ENCODE data around the gene PRKCB. TPM values are rescaled to one million over a fixed set of nuclear protein-coding genes. Genes with fewer than 3 reads are reported as not detected.

The PRKCB gene
- total and polyA plus RNA-seq, 4 donors, result 1.6 to 9.4 (median 4.0) TPM

DNA sequence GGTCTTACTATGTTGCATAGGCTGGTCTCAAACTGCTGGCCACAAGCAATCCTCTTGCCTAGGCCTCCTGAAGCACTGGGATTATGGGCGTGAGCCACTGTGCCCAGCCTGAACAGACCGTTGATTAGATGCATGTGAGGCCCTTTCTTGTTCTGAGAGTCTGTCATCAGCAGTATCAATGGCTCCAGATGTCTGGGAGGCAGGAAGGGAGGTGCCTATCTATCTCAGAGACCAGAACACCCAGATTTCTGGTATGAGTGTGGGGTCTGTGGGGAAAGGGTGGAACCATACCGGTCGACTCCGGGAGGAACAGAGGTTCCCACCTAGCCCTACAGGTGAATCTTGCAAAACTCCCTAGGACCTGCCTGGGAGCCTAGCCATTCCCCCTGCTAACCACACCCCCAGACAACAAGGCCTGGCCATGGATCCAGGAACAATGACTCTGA, 71.7 kb downstream of the PRKCB start:
- TF ChIP-seq, protein P1, sequence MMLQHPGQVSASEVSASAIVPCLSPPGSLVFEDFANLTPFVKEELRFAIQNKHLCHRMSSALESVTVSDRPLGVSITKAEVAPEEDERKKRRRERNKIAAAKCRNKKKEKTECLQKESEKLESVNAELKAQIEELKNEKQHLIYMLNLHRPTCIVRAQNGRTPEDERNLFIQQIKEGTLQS (IDR thresholded peaks at IDR 0.05), result no peak
- no peak for TF ChIP-seq EGR1 (IDR thresholded peaks at IDR 0.05; ENCODE audit: low read depth in 2 of 2)
- H3K36me3 ChIP-seq (ENCODE audit: control insufficient read depth in 4 of 4, insufficient read depth in 3 of 4, low read depth in 1 of 4, low read length in 3 of 4), result no peaks in the 10 kb centered on the region
- 62% methylated on average over 5 of the region's 5 CpGs for WGBS
- no peaks in the 10 kb centered on the region for H3K9me3 ChIP-seq (ENCODE audit: control insufficient read depth in 4 of 4, low read length in 3 of 4)
- H3K9ac ChIP-seq (ENCODE audit: low read depth in 1 of 2, low read length in 2 of 2), result no peak overlapping the region
- peaks cover 0 to 1% (median 0%) of the 10 kb centered on the region in 4 donors for H3K4me1 ChIP-seq (ENCODE audit: control insufficient read depth in 4 of 4, insufficient read depth in 4 of 4, low read length in 3 of 4)
- H3K27ac ChIP-seq (ENCODE audit: low read depth in 1 of 2, low read length in 2 of 2), result no peak overlapping the region
- H3K27me3 ChIP-seq (ENCODE audit: control insufficient read depth in 4 of 4, insufficient read depth in 4 of 4, low read length in 3 of 4), result peaks cover 0 to 2% (median 0%) of the 10 kb centered on the region in 4 donors
- no peak overlapping the region for H3K4me3 ChIP-seq (ENCODE audit: low read depth in 1 of 3, low read length in 3 of 3)
- no peak for DNase-seq (ENCODE audit: low spot score)

GRCh38 chr16:23907903-23908302, 72.1 kb downstream of the PRKCB start:
- WGBS, result 55% methylated on average over 7 of the region's 7 CpGs
- Histone ChIP-seq H3K4me3 (ENCODE audit: low read depth in 1 of 3, low read length in 3 of 3) (no peak overlapping the region), H3K9me3 (ENCODE audit: control insufficient read depth in 4 of 4, low read length in 3 of 4) (no peaks in the 10 kb centered on the region), H3K36me3 (ENCODE audit: control insufficient read depth in 4 of 4, insufficient read depth in 3 of 4, low read depth in 1 of 4, low read length in 3 of 4) (no peaks in the 10 kb centered on the region), H3K4me1 (ENCODE audit: control insufficient read depth in 4 of 4, insufficient read depth in 4 of 4, low read length in 3 of 4) (peaks cover 0 to 1% (median 0%) of the 10 kb centered on the region in 4 donors), H3K9ac (ENCODE audit: low read depth in 1 of 2, low read length in 2 of 2) (no peak overlapping the region), H3K27me3 (ENCODE audit: control insufficient read depth in 4 of 4, insufficient read depth in 4 of 4, low read length in 3 of 4) (peaks cover 0 to 2% (median 0%) of the 10 kb centered on the region in 4 donors), H3K27ac (ENCODE audit: low read depth in 1 of 2, low read length in 2 of 2) (no peak overlapping the region)
- DNase-seq (ENCODE audit: low spot score), result no peak
- TF ChIP-seq, protein P2, sequence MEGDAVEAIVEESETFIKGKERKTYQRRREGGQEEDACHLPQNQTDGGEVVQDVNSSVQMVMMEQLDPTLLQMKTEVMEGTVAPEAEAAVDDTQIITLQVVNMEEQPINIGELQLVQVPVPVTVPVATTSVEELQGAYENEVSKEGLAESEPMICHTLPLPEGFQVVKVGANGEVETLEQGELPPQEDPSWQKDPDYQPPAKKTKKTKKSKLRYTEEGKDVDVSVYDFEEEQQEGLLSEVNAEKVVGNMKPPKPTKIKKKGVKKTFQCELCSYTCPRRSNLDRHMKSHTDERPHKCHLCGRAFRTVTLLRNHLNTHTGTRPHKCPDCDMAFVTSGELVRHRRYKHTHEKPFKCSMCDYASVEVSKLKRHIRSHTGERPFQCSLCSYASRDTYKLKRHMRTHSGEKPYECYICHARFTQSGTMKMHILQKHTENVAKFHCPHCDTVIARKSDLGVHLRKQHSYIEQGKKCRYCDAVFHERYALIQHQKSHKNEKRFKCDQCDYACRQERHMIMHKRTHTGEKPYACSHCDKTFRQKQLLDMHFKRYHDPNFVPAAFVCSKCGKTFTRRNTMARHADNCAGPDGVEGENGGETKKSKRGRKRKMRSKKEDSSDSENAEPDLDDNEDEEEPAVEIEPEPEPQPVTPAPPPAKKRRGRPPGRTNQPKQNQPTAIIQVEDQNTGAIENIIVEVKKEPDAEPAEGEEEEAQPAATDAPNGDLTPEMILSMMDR (IDR thresholded peaks at IDR 0.05; ENCODE audit: low read depth, low read length, missing input control), result no peak
- TF ChIP-seq RAD21 (IDR thresholded peaks at IDR 0.05) (no peak), RXRA (IDR thresholded peaks at IDR 0.05) (no peak), SP1 (IDR thresholded peaks at IDR 0.05) (no peak), TAF1 (conservative IDR thresholded peaks at IDR 0.05) (no peak), FOXA1 (IDR thresholded peaks at IDR 0.05) (no peak)
- TF ChIP-seq, protein P3, sequence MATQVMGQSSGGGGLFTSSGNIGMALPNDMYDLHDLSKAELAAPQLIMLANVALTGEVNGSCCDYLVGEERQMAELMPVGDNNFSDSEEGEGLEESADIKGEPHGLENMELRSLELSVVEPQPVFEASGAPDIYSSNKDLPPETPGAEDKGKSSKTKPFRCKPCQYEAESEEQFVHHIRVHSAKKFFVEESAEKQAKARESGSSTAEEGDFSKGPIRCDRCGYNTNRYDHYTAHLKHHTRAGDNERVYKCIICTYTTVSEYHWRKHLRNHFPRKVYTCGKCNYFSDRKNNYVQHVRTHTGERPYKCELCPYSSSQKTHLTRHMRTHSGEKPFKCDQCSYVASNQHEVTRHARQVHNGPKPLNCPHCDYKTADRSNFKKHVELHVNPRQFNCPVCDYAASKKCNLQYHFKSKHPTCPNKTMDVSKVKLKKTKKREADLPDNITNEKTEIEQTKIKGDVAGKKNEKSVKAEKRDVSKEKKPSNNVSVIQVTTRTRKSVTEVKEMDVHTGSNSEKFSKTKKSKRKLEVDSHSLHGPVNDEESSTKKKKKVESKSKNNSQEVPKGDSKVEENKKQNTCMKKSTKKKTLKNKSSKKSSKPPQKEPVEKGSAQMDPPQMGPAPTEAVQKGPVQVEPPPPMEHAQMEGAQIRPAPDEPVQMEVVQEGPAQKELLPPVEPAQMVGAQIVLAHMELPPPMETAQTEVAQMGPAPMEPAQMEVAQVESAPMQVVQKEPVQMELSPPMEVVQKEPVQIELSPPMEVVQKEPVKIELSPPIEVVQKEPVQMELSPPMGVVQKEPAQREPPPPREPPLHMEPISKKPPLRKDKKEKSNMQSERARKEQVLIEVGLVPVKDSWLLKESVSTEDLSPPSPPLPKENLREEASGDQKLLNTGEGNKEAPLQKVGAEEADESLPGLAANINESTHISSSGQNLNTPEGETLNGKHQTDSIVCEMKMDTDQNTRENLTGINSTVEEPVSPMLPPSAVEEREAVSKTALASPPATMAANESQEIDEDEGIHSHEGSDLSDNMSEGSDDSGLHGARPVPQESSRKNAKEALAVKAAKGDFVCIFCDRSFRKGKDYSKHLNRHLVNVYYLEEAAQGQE (IDR thresholded peaks at IDR 0.05), result no peak

- Histone ChIP-seq H3K27ac (ENCODE audit: low read depth in 1 of 2, low read length in 2 of 2) (no peak overlapping the region), H3K4me3 (ENCODE audit: low read depth in 1 of 3, low read length in 3 of 3) (no peak overlapping the region), H3K9ac (ENCODE audit: low read depth in 1 of 2, low read length in 2 of 2) (no peak overlapping the region), H3K9me3 (ENCODE audit: control insufficient read depth in 4 of 4, low read length in 3 of 4) (no peaks in the 10 kb centered on the region), H3K27me3 (ENCODE audit: control insufficient read depth in 4 of 4, insufficient read depth in 4 of 4, low read length in 3 of 4) (no peaks in the 10 kb centered on the region), H3K36me3 (ENCODE audit: control insufficient read depth in 4 of 4, insufficient read depth in 3 of 4, low read depth in 1 of 4, low read length in 3 of 4) (no peaks in the 10 kb centered on the region), H3K4me1 (ENCODE audit: control insufficient read depth in 4 of 4, insufficient read depth in 4 of 4, low read length in 3 of 4) (peaks cover 0 to 1% (median 0%) of the 10 kb centered on the region in 4 donors)
- 74% methylated on average over 9 of the region's 9 CpGs for WGBS
- no peak for DNase-seq (ENCODE audit: low spot score)
- TF ChIP-seq FOXA1 (IDR thresholded peaks at IDR 0.05), result no peak
- TF ChIP-seq EGR1 (IDR thresholded peaks at IDR 0.05; ENCODE audit: low read depth in 2 of 2), result no peak
- TF ChIP-seq, protein P4, sequence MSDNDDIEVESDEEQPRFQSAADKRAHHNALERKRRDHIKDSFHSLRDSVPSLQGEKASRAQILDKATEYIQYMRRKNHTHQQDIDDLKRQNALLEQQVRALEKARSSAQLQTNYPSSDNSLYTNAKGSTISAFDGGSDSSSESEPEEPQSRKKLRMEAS (IDR thresholded peaks at IDR 0.05), result no peak
- TF ChIP-seq FOXA2 (IDR thresholded peaks at IDR 0.05), result no peak
- TF ChIP-seq, protein P1 (IDR thresholded peaks at IDR 0.05), result no peak
- no peak for TF ChIP-seq SP1 (IDR thresholded peaks at IDR 0.05)
- TF ChIP-seq RXRA (IDR thresholded peaks at IDR 0.05), result no peak
- TF ChIP-seq TAF1 (conservative IDR thresholded peaks at IDR 0.05), result no peak
- TF ChIP-seq, protein P5, sequence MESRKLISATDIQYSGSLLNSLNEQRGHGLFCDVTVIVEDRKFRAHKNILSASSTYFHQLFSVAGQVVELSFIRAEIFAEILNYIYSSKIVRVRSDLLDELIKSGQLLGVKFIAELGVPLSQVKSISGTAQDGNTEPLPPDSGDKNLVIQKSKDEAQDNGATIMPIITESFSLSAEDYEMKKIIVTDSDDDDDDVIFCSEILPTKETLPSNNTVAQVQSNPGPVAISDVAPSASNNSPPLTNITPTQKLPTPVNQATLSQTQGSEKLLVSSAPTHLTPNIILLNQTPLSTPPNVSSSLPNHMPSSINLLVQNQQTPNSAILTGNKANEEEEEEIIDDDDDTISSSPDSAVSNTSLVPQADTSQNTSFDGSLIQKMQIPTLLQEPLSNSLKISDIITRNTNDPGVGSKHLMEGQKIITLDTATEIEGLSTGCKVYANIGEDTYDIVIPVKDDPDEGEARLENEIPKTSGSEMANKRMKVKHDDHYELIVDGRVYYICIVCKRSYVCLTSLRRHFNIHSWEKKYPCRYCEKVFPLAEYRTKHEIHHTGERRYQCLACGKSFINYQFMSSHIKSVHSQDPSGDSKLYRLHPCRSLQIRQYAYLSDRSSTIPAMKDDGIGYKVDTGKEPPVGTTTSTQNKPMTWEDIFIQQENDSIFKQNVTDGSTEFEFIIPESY (IDR thresholded peaks at IDR 0.05), result no peak
Observed at GRCh38 chr16:23908790-23909189, 73.0 kb downstream of the PRKCB start.
